ACC112 (cell line): ENCODE results near the gene MEGF8.

Experiments
- H2AFZ ChIP-seq: fragments of 200-600 bp; sonication (generic); one replicate; pipeline ENCODE4 v1.6.0; 2017; ENCODE audit warnings: antibody characterized with exemption, low read length; ENCODE audit not compliant: unreplicated experiment
- H3K27ac ChIP-seq: fragments of 200-600 bp; sonication (generic); 2 replicates; pipeline ENCODE4 v1.5.1; 2014; ENCODE audit warnings: low read depth, mild to moderate bottlenecking, antibody characterized with exemption, low read length, moderate library complexity
- H3K27me3 ChIP-seq: fragments of 200-600 bp; sonication (generic); 2 replicates; pipeline ENCODE4 v1.6.1; 2014; ENCODE audit warnings: mild to moderate bottlenecking, antibody characterized with exemption, low read length, moderate library complexity, mixed read lengths; ENCODE audit not compliant: insufficient read depth
- H3K36me3 ChIP-seq: fragments of 200-600 bp; sonication (generic); 2 replicates; pipeline ENCODE4 v1.6.1; 2016; ENCODE audit warnings: mild to moderate bottlenecking, antibody characterized with exemption, low read length, moderate library complexity, mixed read lengths; ENCODE audit not compliant: insufficient read depth
- H3K4me1 ChIP-seq: fragments of 200-600 bp; sonication (generic); one replicate; pipeline ENCODE4 v1.6.1; 2016; ENCODE audit warnings: low read length, mixed read lengths; ENCODE audit not compliant: insufficient read depth, unreplicated experiment, control insufficient read depth
- H3K4me3 ChIP-seq: fragments of 200-600 bp; sonication (generic); 2 replicates; pipeline ENCODE4 v1.5.1; 2014; ENCODE audit warnings: mild to moderate bottlenecking, low read depth, low read length
- H3K79me2 ChIP-seq: fragments of 200-600 bp; sonication (generic); one replicate; pipeline ENCODE4 v1.6.0; 2016; ENCODE audit warnings: low read length; ENCODE audit not compliant: control insufficient read depth, unreplicated experiment, insufficient read depth

The MEGF8 gene

GRCh38 chr19:42407816-42408175, 82.4 kb downstream of the MEGF8 start:
- Histone ChIP-seq H3K79me2 (no peaks in the 10 kb centered on the region), H3K36me3 (no peaks in the 10 kb centered on the region), H3K4me1 (no peaks in the 10 kb centered on the region), H3K27ac (no peak overlapping the region), H3K4me3 (no peak overlapping the region), H2AFZ (no peak overlapping the region), H3K27me3 (no peaks in the 10 kb centered on the region)

- Histone ChIP-seq H3K4me1 (no peaks in the 10 kb centered on the region), H3K27ac (no peak overlapping the region), H3K79me2 (no peaks in the 10 kb centered on the region), H3K27me3 (no peaks in the 10 kb centered on the region), H3K36me3 (no peaks in the 10 kb centered on the region), H3K4me3 (no peak overlapping the region), H2AFZ (no peak overlapping the region)
Observed at GRCh38 chr19:42409477-42409876, 84.0 kb downstream of the MEGF8 start.

- Histone ChIP-seq H3K36me3 (no peaks in the 10 kb centered on the region), H3K4me3 (no peak overlapping the region), H3K27ac (no peak overlapping the region), H3K79me2 (no peaks in the 10 kb centered on the region), H3K4me1 (no peaks in the 10 kb centered on the region), H3K27me3 (no peaks in the 10 kb centered on the region), H2AFZ (no peak overlapping the region)
Observed at GRCh38 chr19:42410371-42410770, 84.9 kb downstream of the MEGF8 start.

GRCh38 chr19:42411581-42412178, 86.2 kb downstream of the MEGF8 start:
- no peak overlapping the region for H2AFZ ChIP-seq
- no peaks in the 10 kb centered on the region for H3K4me1 ChIP-seq
- H3K27ac ChIP-seq: no peak overlapping the region
- H3K27me3 ChIP-seq: no peaks in the 10 kb centered on the region
- H3K4me3 ChIP-seq: no peak overlapping the region
- no peaks in the 10 kb centered on the region for H3K79me2 ChIP-seq
- H3K36me3 ChIP-seq: no peaks in the 10 kb centered on the region

DNA sequence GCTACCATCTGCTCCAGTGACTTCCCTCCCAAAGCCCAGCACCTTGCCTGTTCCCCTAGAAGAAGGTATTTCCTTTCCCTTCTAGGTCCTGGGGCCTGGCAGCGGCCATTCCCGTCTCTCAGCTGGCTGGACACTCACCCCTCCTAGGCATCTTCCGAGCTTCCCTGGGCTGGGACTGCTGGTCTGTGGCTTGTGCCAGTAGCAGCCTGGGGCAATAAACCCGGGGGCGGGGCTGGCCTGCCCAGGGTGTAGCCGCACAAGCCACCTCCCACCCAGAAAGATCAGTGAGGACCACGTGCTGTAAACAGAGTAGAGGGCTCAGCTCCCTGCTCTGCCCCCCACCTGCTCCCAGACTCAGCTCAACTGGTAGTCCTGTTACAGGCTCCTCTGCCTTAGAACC, 86.8 kb downstream of the MEGF8 start:
- H3K79me2 ChIP-seq: no peaks in the 10 kb centered on the region
- no peak overlapping the region for H3K27ac ChIP-seq
- H3K4me1 ChIP-seq: no peaks in the 10 kb centered on the region
- H2AFZ ChIP-seq: no peak overlapping the region
- H3K4me3 ChIP-seq: no peak overlapping the region
- no peaks in the 10 kb centered on the region for H3K27me3 ChIP-seq
- H3K36me3 ChIP-seq: no peaks in the 10 kb centered on the region

GRCh38 chr19:42412661-42413076, 87.2 kb downstream of the MEGF8 start:
- H3K4me3 ChIP-seq: no peak overlapping the region
- H3K36me3 ChIP-seq: no peaks in the 10 kb centered on the region
- no peak overlapping the region for H3K27ac ChIP-seq
- H3K4me1 ChIP-seq: no peaks in the 10 kb centered on the region
- H3K79me2 ChIP-seq: no peaks in the 10 kb centered on the region
- no peaks in the 10 kb centered on the region for H3K27me3 ChIP-seq
- H2AFZ ChIP-seq: no peak overlapping the region

GRCh38 chr19:42419309-42419708, 93.9 kb downstream of the MEGF8 start:
- H3K79me2 ChIP-seq: no peaks in the 10 kb centered on the region
- no peaks in the 10 kb centered on the region for H3K27me3 ChIP-seq
- H3K4me1 ChIP-seq: peaks cover 6% of the 10 kb centered on the region
- H2AFZ ChIP-seq: no peak overlapping the region
- H3K36me3 ChIP-seq: no peaks in the 10 kb centered on the region
- no peak overlapping the region for H3K4me3 ChIP-seq
- no peak overlapping the region for H3K27ac ChIP-seq

DNA sequence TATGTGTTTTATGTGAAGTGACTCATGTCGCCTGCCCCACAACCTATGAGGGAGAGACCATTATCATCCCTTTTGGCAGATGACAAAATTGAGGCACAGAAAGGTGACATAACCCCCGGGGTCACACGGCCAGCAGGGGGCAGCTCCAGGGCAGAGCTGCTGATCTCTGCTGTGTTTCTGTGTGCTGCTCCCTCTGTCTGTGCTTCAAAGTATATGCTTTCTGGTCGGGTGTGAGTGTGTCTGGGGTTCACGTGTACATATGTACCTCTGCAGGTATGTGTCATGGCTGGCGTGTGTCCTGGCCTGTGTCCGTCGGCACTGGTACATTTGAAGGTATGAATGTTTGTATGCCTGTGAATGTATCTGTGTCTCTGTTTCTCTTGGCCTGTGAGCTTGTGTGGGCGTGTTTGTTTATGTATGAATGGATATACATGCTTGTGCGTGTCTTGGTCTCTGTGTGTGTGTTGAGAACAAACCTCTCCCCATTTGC, 94.7 kb downstream of the MEGF8 start:
- H3K79me2 ChIP-seq: no peaks in the 10 kb centered on the region
- H3K36me3 ChIP-seq: no peaks in the 10 kb centered on the region
- no peak overlapping the region for H2AFZ ChIP-seq
- H3K27me3 ChIP-seq: no peaks in the 10 kb centered on the region
- peaks cover 6% of the 10 kb centered on the region for H3K4me1 ChIP-seq
- H3K27ac ChIP-seq: no peak overlapping the region
- H3K4me3 ChIP-seq: no peak overlapping the region

DNA sequence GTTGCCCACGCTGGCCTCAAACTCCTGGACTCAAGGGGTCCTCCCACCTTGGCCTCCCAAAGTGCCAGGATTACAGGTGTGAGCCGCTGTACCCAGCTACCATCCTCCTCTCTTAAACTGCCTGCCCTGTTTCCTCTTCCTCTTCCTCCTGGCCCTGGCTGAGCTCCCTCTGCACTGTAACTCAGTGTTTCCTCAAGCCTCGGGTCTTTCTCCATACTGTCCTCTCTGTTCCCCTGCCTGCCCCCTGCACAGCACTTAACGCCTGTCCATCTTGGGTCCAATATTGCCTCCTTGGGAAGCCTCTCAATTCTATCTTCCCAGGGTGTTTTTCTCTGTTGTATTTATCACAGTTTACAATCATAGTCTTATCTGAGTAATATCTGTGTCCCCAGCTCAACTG, 95.7 kb downstream of the MEGF8 start:
- no peak overlapping the region for H2AFZ ChIP-seq
- peaks cover 6% of the 10 kb centered on the region for H3K4me1 ChIP-seq
- no peak overlapping the region for H3K27ac ChIP-seq
- H3K4me3 ChIP-seq: no peak overlapping the region
- H3K27me3 ChIP-seq: no peaks in the 10 kb centered on the region
- no peaks in the 10 kb centered on the region for H3K36me3 ChIP-seq
- H3K79me2 ChIP-seq: no peaks in the 10 kb centered on the region

DNA sequence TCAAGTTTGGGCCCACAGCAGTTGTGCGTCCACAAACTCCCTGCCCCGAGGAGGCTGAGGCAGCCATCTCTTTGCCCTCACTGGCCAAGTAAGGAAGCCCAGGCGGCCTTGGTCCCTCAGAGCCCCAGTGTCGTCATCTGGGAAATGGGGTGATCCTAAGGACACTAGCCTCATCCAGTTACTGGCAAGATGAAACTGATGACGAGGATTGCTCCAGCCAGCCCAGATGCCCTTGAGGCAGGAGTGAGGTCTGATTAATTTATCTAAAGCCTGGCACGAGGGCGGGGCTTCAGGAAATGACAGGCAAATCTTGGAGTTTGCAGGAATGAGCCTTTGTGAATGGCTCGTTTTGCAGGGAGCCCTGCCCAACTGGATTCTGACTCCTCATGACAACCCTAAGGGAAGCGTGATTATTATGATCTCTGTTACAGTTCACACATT, 96.2 kb downstream of the MEGF8 start:
- no peaks in the 10 kb centered on the region for H3K36me3 ChIP-seq
- H2AFZ ChIP-seq: no peak overlapping the region
- no peaks in the 10 kb centered on the region for H3K79me2 ChIP-seq
- H3K27me3 ChIP-seq: no peaks in the 10 kb centered on the region
- H3K27ac ChIP-seq: no peak overlapping the region
- peaks cover 6% of the 10 kb centered on the region for H3K4me1 ChIP-seq
- no peak overlapping the region; the same call in 1 of the 2 replicates for H3K4me3 ChIP-seq

DNA sequence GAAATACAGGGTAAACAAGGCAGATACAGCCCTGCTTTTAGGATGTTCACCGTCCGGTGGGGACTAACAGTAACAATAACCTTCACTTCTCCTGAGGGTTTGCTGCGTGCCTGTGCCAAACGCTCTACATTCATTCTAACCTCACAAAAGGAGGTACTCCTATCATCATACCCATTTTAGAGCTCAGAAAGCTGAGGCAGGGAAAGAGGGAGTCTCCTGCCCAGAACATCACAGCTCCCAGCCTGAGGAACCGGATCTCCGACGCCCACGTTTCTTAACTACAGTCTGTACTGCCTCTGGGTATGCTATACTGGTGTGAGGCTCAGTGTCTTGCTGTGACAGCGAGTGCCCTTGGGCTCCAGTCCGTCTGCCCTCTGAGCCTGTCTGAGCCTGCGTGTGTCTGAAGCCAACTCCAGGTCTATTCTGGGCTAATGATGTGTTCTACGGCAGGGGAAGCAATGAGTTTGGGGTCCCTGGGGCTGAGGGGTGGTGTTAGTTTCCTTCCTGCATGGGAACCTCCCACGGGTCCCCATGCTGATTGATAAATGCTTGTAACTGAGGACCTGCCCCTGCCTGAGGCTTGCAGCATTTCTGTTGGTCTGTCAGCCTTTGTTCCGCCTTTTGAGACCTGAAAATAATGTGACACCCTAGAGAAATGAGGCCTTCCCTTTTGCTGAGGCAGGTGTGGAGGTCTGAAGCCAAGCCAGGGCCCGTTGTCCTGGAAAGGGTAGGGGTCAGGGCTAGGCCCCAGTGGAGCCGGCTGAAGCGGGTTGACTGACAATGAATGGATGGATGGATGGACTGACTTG, 96.9 kb downstream of the MEGF8 start:
- H3K79me2 ChIP-seq: no peaks in the 10 kb centered on the region
- H3K4me3 ChIP-seq: peak overlapping the region; percentile 87
- H3K36me3 ChIP-seq: no peaks in the 10 kb centered on the region
- H2AFZ ChIP-seq: no peak overlapping the region
- peaks cover 6% of the 10 kb centered on the region for H3K4me1 ChIP-seq
- H3K27ac ChIP-seq: no peak overlapping the region
- no peaks in the 10 kb centered on the region for H3K27me3 ChIP-seq
